Colonic mucosa (tissue), 4 donors: Measurements from ENCODE around the gene CA10. TPM values are rescaled to one million over a fixed set of nuclear protein-coding genes. Genes with fewer than 3 reads are reported as not detected.

ENCODE experiments used
- DNase-seq: peaks from one replicate; pipeline ENCODE4 v3.0.0-alpha.2; 2020
- H3K27ac ChIP-seq: fragments of 200-600 bp; one replicate; pipeline ENCODE4 v1.8.0; 2021
- H3K27me3 ChIP-seq: fragments of 200-600 bp; one replicate; pipeline ENCODE4 v1.8.0; 2021
- H3K36me3 ChIP-seq: fragments of 200-600 bp; one replicate; pipeline ENCODE4 v1.8.0; 2021
- H3K4me1 ChIP-seq: fragments of 200-600 bp; one replicate; pipeline ENCODE4 v1.8.0; 2021; ENCODE audit warnings: mild to moderate bottlenecking
- H3K4me3 ChIP-seq: fragments of 200-600 bp; one replicate; pipeline ENCODE4 v1.8.0; 2021
- H3K9ac ChIP-seq, 2 donors: one replicate each; pipeline ENCODE4 v1.7.0; 2013; ENCODE audit warnings: control low read depth in 2 of 2, low read depth in 2 of 2, low read length in 2 of 2
- H3K9me3 ChIP-seq: fragments of 200-600 bp; one replicate; pipeline ENCODE4 v1.8.0; 2021
- intact Hi-C: fragments of 100-400 bp; cut with DNase I; formaldehyde crosslinking; loops from one replicate; pipeline ENCODE4 v1.14.1; 2022
- total RNA-seq, 2 donors: library from RNA; stranded (reverse); fragmentation: NEBNext Ultra II Directional in 1 of 2; extraction: Animal tissue kit (Norgen Biotek cat#: 25700) in 1 of 2; gene quantifications; one replicate each; pipeline ENCODE4 v1.2.1, GENCODE V29; 2021
- TF ChIP-seq, protein P1 (sequence below): fragments of 200-600 bp; IDR thresholded peaks from one replicate; pipeline ENCODE4 v1.8.0; 2022; ENCODE audit warnings: antibody characterized with exemption, mild to moderate bottlenecking
- donor health status: healthy.
- donor health status: DM: no; HTN: no; CAD: no.
- donor health status: DM: no; HTN: no; CAD: no.

CA10 gene
- total RNA-seq, 2 donors from 2014 or later, result 0.27 to 0.52 TPM

DNA sequence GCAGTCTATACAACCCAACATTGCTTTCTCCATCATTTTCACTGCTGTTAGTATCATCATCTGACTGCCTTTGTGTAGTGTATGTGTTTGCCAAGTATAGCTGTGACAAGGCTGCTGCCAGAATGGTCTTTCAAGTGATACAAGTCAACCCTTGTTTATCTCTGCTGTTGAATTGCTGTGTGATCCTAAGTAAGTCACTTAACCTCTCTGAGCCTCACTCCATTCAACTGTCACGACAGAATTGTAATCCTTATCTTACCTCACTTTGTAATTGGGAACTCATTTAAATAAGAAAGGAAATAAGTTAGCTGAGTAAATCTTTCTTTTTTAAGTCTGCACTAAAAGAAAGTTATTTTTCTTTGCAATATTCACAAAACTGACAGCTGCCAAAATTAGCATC lies 340.6 kb downstream of the CA10 start:
- Histone ChIP-seq H3K4me3 (no peak overlapping the region), H3K4me1 (no peaks in the 10 kb centered on the region), H3K36me3 (no peaks in the 10 kb centered on the region), H3K9ac (no peak overlapping the region), H3K9me3 (no peaks in the 10 kb centered on the region), H3K27me3 (no peaks in the 10 kb centered on the region), H3K27ac (no peak overlapping the region)
- DNase-seq, result no peak
- TF ChIP-seq, protein P1, sequence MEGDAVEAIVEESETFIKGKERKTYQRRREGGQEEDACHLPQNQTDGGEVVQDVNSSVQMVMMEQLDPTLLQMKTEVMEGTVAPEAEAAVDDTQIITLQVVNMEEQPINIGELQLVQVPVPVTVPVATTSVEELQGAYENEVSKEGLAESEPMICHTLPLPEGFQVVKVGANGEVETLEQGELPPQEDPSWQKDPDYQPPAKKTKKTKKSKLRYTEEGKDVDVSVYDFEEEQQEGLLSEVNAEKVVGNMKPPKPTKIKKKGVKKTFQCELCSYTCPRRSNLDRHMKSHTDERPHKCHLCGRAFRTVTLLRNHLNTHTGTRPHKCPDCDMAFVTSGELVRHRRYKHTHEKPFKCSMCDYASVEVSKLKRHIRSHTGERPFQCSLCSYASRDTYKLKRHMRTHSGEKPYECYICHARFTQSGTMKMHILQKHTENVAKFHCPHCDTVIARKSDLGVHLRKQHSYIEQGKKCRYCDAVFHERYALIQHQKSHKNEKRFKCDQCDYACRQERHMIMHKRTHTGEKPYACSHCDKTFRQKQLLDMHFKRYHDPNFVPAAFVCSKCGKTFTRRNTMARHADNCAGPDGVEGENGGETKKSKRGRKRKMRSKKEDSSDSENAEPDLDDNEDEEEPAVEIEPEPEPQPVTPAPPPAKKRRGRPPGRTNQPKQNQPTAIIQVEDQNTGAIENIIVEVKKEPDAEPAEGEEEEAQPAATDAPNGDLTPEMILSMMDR, result no peak
- intact Hi-C loops, result no loop called here

DNA sequence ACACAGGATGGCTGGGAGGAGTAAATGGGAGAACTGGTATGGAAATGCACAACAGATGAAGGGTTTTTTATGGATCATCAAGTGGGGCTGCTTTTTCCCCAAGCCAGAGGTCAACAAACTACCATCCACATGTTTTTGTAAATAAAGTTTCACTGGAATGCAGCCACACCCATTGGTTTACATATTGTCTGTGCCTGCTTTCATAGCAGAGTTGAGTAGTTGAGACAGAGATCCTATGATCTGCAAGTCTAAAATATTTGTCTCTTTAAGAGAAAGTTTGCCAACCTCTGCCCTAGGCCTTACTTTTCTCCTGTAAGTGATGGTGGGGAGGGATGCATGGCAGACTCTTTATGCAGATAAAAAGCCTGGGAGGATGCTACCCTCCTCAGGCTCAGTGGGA lies 341.4 kb downstream of the CA10 start:
- no peaks in the 10 kb centered on the region for H3K36me3 ChIP-seq

DNA sequence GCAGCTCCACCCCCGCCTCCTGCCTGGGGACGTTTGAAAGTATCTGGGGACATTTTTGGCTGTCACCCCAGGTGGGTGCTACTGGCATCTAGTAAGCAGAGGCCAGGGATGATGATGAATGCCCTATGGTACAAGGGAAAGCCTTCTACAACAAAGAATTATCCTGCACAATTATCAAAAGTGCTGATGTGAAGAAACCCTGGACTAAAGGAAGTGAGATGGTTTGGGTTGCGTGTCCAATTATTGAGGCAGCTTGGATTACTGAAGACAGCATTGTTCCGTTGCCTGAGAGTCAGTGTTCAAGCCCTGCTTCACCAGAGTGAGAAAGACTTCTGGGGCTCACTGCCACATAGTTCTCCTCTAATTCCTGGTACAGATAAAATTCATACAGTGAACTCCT lies 343.4 kb downstream of the CA10 start:
- TF ChIP-seq, protein P1, result no peak
- intact Hi-C loops, result no loop called here
- Histone ChIP-seq H3K9ac (no peak overlapping the region), H3K9me3 (no peaks in the 10 kb centered on the region), H3K4me1 (no peaks in the 10 kb centered on the region), H3K27me3 (no peaks in the 10 kb centered on the region), H3K36me3 (no peaks in the 10 kb centered on the region), H3K27ac (peak overlapping the region; percentile 44), H3K4me3 (no peak overlapping the region)
- DNase-seq, result no peak

More for the DNA sequence above, 341.4 kb downstream of the CA10 start:
- no peak overlapping the region for H3K27ac ChIP-seq
- H3K27me3 ChIP-seq, result no peaks in the 10 kb centered on the region
- no peaks in the 10 kb centered on the region for H3K4me1 ChIP-seq
- no peak for DNase-seq
- no peaks in the 10 kb centered on the region for H3K9me3 ChIP-seq
- TF ChIP-seq, protein P1, result no peak
- intact Hi-C loops, result no loop called here
- H3K9ac ChIP-seq, result no peak overlapping the region
- no peak overlapping the region for H3K4me3 ChIP-seq

DNA sequence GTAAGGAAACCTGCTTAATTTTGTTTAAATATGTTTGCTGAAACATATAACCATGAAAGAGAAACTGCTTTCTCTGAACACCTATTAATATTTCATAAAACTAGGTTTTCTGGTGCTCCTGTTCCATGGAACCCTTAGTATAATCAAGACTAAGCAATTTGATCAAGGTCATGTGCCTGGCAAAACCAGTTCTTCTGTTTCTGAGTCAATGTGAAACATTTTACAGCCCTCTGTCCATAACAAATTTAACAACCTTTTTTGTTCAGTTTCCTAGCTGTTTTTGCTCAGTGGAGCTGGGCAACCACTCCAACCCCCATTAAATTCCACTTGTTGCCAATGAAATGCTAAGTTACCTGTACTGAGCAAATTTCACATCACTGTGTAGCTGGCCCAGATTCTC lies 344.0 kb downstream of the CA10 start:
- no peak overlapping the region for H3K4me3 ChIP-seq
- no peaks in the 10 kb centered on the region for H3K4me1 ChIP-seq
- DNase-seq, result peak; percentile 65
- TF ChIP-seq, protein P1, result no peak
- intact Hi-C loops, result no loop called here
- no peaks in the 10 kb centered on the region for H3K36me3 ChIP-seq
- no peak overlapping the region for H3K9ac ChIP-seq
- H3K27ac ChIP-seq, result peak overlapping the region; percentile 44
- H3K27me3 ChIP-seq, result no peaks in the 10 kb centered on the region
- H3K9me3 ChIP-seq, result no peaks in the 10 kb centered on the region

DNA sequence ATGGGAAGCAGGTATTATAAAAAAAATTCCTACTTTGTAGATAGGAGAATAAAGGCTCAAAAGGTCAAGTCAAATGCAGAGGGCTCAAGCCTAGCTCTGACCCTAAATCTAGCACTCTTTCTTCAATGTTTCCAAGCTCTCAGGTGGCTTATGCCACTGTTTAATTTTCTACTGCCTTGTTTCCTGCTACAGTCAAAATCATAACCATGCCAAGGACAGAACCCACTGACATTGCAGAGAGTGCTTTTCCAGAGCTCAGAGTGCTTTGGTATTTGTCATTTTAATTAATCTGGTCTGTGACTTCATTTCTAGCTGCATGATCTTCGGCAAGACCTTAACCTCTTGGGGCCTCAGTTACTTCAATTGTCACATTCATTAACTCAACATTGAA lies 344.7 kb downstream of the CA10 start:
- no peaks in the 10 kb centered on the region for H3K27me3 ChIP-seq
- no peaks in the 10 kb centered on the region for H3K9me3 ChIP-seq
- H3K4me3 ChIP-seq, result no peak overlapping the region
- TF ChIP-seq, protein P1, result no peak
- H3K36me3 ChIP-seq, result no peaks in the 10 kb centered on the region
- H3K27ac ChIP-seq, result no peak overlapping the region
- intact Hi-C loops, result no loop called here
- H3K4me1 ChIP-seq, result no peaks in the 10 kb centered on the region
- no peak overlapping the region for H3K9ac ChIP-seq
- no peak for DNase-seq
